Panc1 (cell line): ENCODE measurements around the gene SPRN.

ENCODE experiments used
- POLR2AphosphoS5 ChIP-seq: IDR thresholded peaks from 2 replicates; pipeline ENCODE4 v1.6.1; 2012; ENCODE audit warnings: mild to moderate bottlenecking, low read depth, low read length, moderate library complexity
- REST ChIP-seq, 2 experiments: IDR thresholded peaks; 2 replicates each; pipeline ENCODE4 v1.6.1; 2011 to 2012; ENCODE audit warnings: low read depth in 2 of 2, control low read depth in 1 of 2, low read length in 1 of 2, mild to moderate bottlenecking in 1 of 2, moderate library complexity in 1 of 2; ENCODE audit not compliant: insufficient read depth in 1 of 2
- TF ChIP-seq, protein P1 (sequence below): fragments of 450-650 bp; IDR thresholded peaks from 2 replicates; pipeline ENCODE4 v1.5.1; 2017; ENCODE audit warnings: mild to moderate bottlenecking

DNA sequence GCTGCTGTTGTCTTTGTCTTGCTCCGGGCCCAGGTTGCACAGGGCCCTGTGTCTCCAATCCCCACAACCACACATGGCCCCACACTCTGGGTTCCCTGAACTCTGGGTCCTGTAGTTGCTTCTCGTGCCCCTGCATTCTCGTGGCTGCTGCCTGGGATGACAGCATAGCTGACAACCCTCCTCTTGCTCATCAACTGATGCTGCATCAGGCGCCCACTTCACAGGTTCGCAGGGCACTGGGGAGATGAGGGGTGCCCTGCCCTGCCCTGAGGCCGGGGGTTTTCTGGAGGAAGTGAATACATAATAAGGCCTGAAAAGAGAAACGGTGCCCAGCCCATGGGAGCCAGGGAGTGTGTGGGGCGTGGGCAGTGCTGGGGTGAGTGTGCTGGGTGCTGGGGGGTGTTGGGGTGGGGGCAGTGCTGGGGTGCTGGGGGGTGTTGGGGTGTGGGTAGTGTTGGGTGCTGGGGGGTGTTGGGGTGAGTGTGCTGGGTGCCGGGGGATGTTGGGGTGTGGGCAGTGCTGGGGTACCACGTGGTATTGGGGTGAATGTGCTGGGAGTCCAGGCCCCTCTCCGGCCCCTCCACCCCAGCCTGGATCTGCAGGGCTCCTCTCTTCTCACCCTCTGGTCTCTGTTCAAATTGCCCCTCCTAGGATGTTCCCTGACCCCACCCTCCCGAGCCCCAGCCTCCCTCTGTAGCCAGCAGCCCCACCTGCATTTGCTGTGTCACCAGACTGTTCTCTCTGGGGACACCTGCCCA, 32.5 kb downstream of the SPRN start:
- TF ChIP-seq, protein P1, sequence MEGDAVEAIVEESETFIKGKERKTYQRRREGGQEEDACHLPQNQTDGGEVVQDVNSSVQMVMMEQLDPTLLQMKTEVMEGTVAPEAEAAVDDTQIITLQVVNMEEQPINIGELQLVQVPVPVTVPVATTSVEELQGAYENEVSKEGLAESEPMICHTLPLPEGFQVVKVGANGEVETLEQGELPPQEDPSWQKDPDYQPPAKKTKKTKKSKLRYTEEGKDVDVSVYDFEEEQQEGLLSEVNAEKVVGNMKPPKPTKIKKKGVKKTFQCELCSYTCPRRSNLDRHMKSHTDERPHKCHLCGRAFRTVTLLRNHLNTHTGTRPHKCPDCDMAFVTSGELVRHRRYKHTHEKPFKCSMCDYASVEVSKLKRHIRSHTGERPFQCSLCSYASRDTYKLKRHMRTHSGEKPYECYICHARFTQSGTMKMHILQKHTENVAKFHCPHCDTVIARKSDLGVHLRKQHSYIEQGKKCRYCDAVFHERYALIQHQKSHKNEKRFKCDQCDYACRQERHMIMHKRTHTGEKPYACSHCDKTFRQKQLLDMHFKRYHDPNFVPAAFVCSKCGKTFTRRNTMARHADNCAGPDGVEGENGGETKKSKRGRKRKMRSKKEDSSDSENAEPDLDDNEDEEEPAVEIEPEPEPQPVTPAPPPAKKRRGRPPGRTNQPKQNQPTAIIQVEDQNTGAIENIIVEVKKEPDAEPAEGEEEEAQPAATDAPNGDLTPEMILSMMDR: no peak
- TF ChIP-seq REST (IDR thresholded peaks at IDR 0.05; ENCODE audit: insufficient read depth in 1 of 2, low read depth in 2 of 2, low read length in 1 of 2): no peak
- no peak for TF ChIP-seq POLR2AphosphoS5
